GM23248 (cell line): ENCODE results near the gene EBF4. TPM values are rescaled to one million over a fixed set of nuclear protein-coding genes. Genes with fewer than 3 reads are reported as not detected.

ENCODE experiments used
- DNase-seq: peaks from one replicate; pipeline ENCODE4 v3.0.0-alpha.2; 2015
- H2AFZ ChIP-seq: fragments of 200-600 bp; sonication (generic); 2 replicates; pipeline ENCODE4 v1.6.1; 2016; ENCODE audit warnings: antibody characterized with exemption
- H3F3A ChIP-seq: fragments of 200-600 bp; sonication (generic); 2 replicates; pipeline ENCODE4 v1.6.1; 2016; ENCODE audit warnings: mild to moderate bottlenecking, antibody characterized with exemption, mixed run types; ENCODE audit not compliant: insufficient read depth
- H3K27ac ChIP-seq: fragments of 200-600 bp; sonication (generic); 2 replicates; pipeline ENCODE4 v1.5.1; 2016; ENCODE audit warnings: mild to moderate bottlenecking
- H3K27me3 ChIP-seq: fragments of 200-600 bp; sonication (generic); replicated peaks from 2 replicates; pipeline ENCODE4 v1.6.1; 2016; ENCODE audit warnings: mild to moderate bottlenecking; ENCODE audit not compliant: insufficient read depth
- H3K36me3 ChIP-seq: fragments of 200-600 bp; sonication (generic); 2 replicates; pipeline ENCODE4 v1.6.1; 2016; ENCODE audit warnings: low read depth, mild to moderate bottlenecking
- H3K4me1 ChIP-seq: fragments of 200-600 bp; sonication (generic); 2 replicates; pipeline ENCODE4 v1.6.1; 2016; ENCODE audit warnings: mild to moderate bottlenecking; ENCODE audit not compliant: insufficient read depth
- H3K4me2 ChIP-seq: fragments of 200-600 bp; sonication (generic); one replicate; pipeline ENCODE4 v1.6.1; 2016; ENCODE audit warnings: mild to moderate bottlenecking; ENCODE audit not compliant: unreplicated experiment
- H3K4me3 ChIP-seq: fragments of 200-600 bp; sonication (generic); 2 replicates; pipeline ENCODE4 v1.5.1; 2016; ENCODE audit warnings: mild to moderate bottlenecking
- H3K79me2 ChIP-seq: fragments of 200-600 bp; sonication (generic); 2 replicates; pipeline ENCODE4 v1.6.1; 2016; ENCODE audit warnings: mild to moderate bottlenecking; ENCODE audit not compliant: insufficient read depth
- H3K9ac ChIP-seq: fragments of 200-600 bp; sonication (generic); 2 replicates; pipeline ENCODE4 v1.6.1; 2016; ENCODE audit warnings: mild to moderate bottlenecking
- H3K9me2 ChIP-seq: fragments of 200-600 bp; sonication (generic); 2 replicates; pipeline ENCODE4 v1.6.1; 2016; ENCODE audit warnings: mixed run types, mild to moderate bottlenecking, moderate library complexity; ENCODE audit not compliant: insufficient read depth
- H3K9me3 ChIP-seq: fragments of 200-600 bp; sonication (generic); one replicate; pipeline ENCODE4 v1.6.1; 2017; ENCODE audit warnings: low read depth
- H4K20me1 ChIP-seq: fragments of 200-600 bp; sonication (generic); 2 replicates; pipeline ENCODE4 v1.6.0; 2016; ENCODE audit not compliant: insufficient read depth
- EZH2 ChIP-seq: fragments of 200-600 bp; sonication (generic); IDR thresholded peaks from 2 replicates; pipeline ENCODE4 v1.6.1; 2018; ENCODE audit warnings: antibody characterized with exemption, mild to moderate bottlenecking; ENCODE audit not compliant: insufficient read depth, poor library complexity, severe bottlenecking
- EZH2phosphoT487 ChIP-seq: fragments of 200-600 bp; sonication (generic); IDR thresholded peaks from 2 replicates; pipeline ENCODE4 v1.6.1; 2018; ENCODE audit warnings: antibody characterized with exemption, moderate library complexity, mild to moderate bottlenecking, low read depth; ENCODE audit not compliant: insufficient read depth
- WGBS, 2 experiments: methylation state at CpG; one replicate each; pipeline ENCODE4 v1.1.6; 2015 to 2017; ENCODE audit warnings: low lambda C conversion rate in 2 of 2, low coverage in 1 of 2; ENCODE audit errors: missing lambda C conversion rate in 2 of 2; 5-methylcytosine and 5-hydroxymethylcytosine counted together
- in situ Hi-C: fragments of 300-500 bp; cut with MboI; formaldehyde crosslinking; loops from 2 replicates; pipeline ENCODE4 v1.15.0; 2020
- polyA plus RNA-seq: library from polyadenylated mRNA; unstranded; fragments of >200 nt; fragmentation: Nextera tagmentation; extraction: Ambion mirVana; gene quantifications from 2 replicates; pipeline ENCODE4 v1.2.1, GENCODE V29; 2016
- total RNA-seq: library from RNA; depleted of rRNA; stranded (reverse); fragments of >200 nt; shearing (Covaris generic); gene quantifications from 2 replicates; pipeline ENCODE4 v1.2.3, GENCODE V29; 2014

Gene EBF4
- total and polyA plus RNA-seq, 2 experiments from 2014 or later = 0.36 TPM; not detected in 1

- WGBS, 2 experiments = 48 to 55% methylated on average over 12 of the region's 12 CpGs
- H3K4me3 ChIP-seq = no peak overlapping the region
- H3K27ac ChIP-seq = no peak overlapping the region
- no peak for DNase-seq
- H3K4me1 ChIP-seq = peaks cover 9% of the 10 kb centered on the region; the same call in 1 of the 2 replicates
- no peak for TF ChIP-seq EZH2
- no peak for TF ChIP-seq EZH2phosphoT487
- H2AFZ ChIP-seq = no peak overlapping the region
- H4K20me1 ChIP-seq = no peaks in the 10 kb centered on the region
- H3K9me3 ChIP-seq = no peaks in the 10 kb centered on the region
- H3K27me3 ChIP-seq = peaks cover 27% of the 10 kb centered on the region
- H3K79me2 ChIP-seq = no peaks in the 10 kb centered on the region
- H3F3A ChIP-seq = no peaks in the 10 kb centered on the region
- H3K36me3 ChIP-seq = no peaks in the 10 kb centered on the region
- H3K9me2 ChIP-seq = no peaks in the 10 kb centered on the region
- in situ Hi-C loops = no loop called here
- H3K9ac ChIP-seq = no peak overlapping the region
- H3K4me2 ChIP-seq = no peak overlapping the region
Measured at GRCh38 chr20:2771631-2772080, 79.1 kb downstream of the EBF4 start.

GRCh38 chr20:2773812-2774211 lies 81.2 kb downstream of the EBF4 start:
- H3K4me3 ChIP-seq = no peak overlapping the region
- TF ChIP-seq EZH2 (no peak), EZH2phosphoT487 (no peak)
- DNase-seq = no peak
- no peaks in the 10 kb centered on the region for H3K79me2 ChIP-seq
- H3F3A ChIP-seq = no peaks in the 10 kb centered on the region
- peaks cover 27% of the 10 kb centered on the region for H3K27me3 ChIP-seq
- no peak overlapping the region for H3K9ac ChIP-seq
- no peak overlapping the region for H2AFZ ChIP-seq
- H3K9me3 ChIP-seq = no peaks in the 10 kb centered on the region
- no peaks in the 10 kb centered on the region for H4K20me1 ChIP-seq
- no peak overlapping the region for H3K27ac ChIP-seq
- H3K4me2 ChIP-seq = no peak overlapping the region
- in situ Hi-C loops = no loop called here
- 53 to 67% methylated on average over 9 of the region's 9 CpGs for WGBS, 2 experiments
- no peaks in the 10 kb centered on the region for H3K36me3 ChIP-seq
- no peaks in the 10 kb centered on the region for H3K9me2 ChIP-seq
- H3K4me1 ChIP-seq = no peaks in the 10 kb centered on the region

DNA sequence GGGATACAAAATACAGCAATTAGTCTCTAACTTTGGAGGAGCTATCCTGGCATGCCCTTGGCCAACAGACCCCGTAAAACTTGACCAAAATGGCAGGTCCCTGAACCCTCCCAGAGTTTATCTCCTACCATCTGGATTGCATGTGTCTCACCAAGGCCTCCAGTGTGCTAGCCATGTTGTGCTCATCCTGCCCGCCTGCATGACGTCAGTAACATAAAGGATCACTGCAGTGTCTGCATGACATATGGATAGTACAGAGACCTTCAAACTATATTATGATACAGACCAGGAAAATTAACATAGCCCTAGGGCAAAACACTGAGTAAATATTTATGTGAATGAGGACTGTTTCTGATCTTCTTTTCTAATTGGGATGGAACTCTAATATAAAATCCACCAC lies 82.6 kb downstream of the EBF4 start:
- Histone ChIP-seq H3K36me3 (no peaks in the 10 kb centered on the region), H3K4me2 (no peak overlapping the region), H3K9ac (no peak overlapping the region), H2AFZ (no peak overlapping the region), H3K27ac (no peak overlapping the region), H3K9me2 (no peaks in the 10 kb centered on the region), H3K79me2 (no peaks in the 10 kb centered on the region), H3K9me3 (no peaks in the 10 kb centered on the region), H4K20me1 (no peaks in the 10 kb centered on the region), H3K4me1 (no peaks in the 10 kb centered on the region), H3K27me3 (peaks cover 32% of the 10 kb centered on the region), H3F3A (no peaks in the 10 kb centered on the region), H3K4me3 (no peak overlapping the region)
- DNase-seq = no peak
- in situ Hi-C loops = no loop called here
- WGBS, 2 experiments = 8 to 13% methylated on average over 3 of the region's 3 CpGs
- TF ChIP-seq EZH2 (no peak), EZH2phosphoT487 (no peak)

- no peak overlapping the region for H3K27ac ChIP-seq
- H3K9me3 ChIP-seq = no peaks in the 10 kb centered on the region
- no peak for DNase-seq
- no peaks in the 10 kb centered on the region for H3K4me1 ChIP-seq
- WGBS, 2 experiments = 64 to 73% methylated on average over 10 of the region's 10 CpGs
- H3K9me2 ChIP-seq = no peaks in the 10 kb centered on the region
- H3K27me3 ChIP-seq = peaks cover 38% of the 10 kb centered on the region
- no peaks in the 10 kb centered on the region for H3K79me2 ChIP-seq
- H3K4me3 ChIP-seq = no peak overlapping the region
- H3K9ac ChIP-seq = no peak overlapping the region
- H4K20me1 ChIP-seq = no peaks in the 10 kb centered on the region
- no peak overlapping the region for H3K4me2 ChIP-seq
- in situ Hi-C loops = no loop called here
- TF ChIP-seq EZH2phosphoT487 (no peak), EZH2 (no peak)
- H3F3A ChIP-seq = no peaks in the 10 kb centered on the region
- H2AFZ ChIP-seq = no peak overlapping the region
- H3K36me3 ChIP-seq = no peaks in the 10 kb centered on the region
Measured at GRCh38 chr20:2778602-2779321, 86.2 kb downstream of the EBF4 start.
